ENCODE data around the gene ZPR1.

ZPR1 gene

DNA sequence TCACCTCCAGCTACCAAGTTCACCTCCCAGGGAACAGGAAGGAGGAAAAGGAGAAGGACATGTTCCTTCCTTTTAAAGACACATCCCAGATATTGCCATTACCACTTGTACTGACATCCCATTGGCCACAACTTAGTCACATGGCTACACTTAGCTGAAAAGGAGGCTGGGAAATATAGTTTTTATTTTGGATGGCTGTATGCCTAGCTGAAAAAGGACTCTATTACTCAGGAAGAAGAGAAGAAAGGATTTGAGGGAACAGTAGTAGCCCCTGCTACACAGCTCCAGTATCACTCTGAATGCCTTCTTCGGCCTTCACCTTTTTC, 5.9 kb upstream of the ZPR1 start:
- DNase-seq (ENCODE audit: low spot score in 2 of 2) (no peak), ATAC-seq (replicated peaks; ENCODE audit: extremely low read depth, poor library complexity, severe bottlenecking) (no peak)
- no peak overlapping the region for H3K4me3 Mint-ChIP-seq
- no peaks in the 10 kb centered on the region for H3K36me3 Mint-ChIP-seq (ENCODE audit: insufficient read depth)
- no peaks in the 10 kb centered on the region for H3K9me3 Mint-ChIP-seq
- no peaks in the 10 kb centered on the region for H3K27me3 Mint-ChIP-seq
- no peak overlapping the region for H3K27ac Mint-ChIP-seq (ENCODE audit: low read depth)
- H3K4me1 Mint-ChIP-seq, result peaks cover 6% of the 10 kb centered on the region

- no peak for DNase-seq (ENCODE audit: low spot score in 2 of 2)
- Mint-ChIP-seq H3K4me1 (peaks cover 12% of the 10 kb centered on the region), H3K27ac (ENCODE audit: low read depth) (no peak overlapping the region), H3K4me3 (no peak overlapping the region), H3K27me3 (no peaks in the 10 kb centered on the region), H3K9me3 (no peaks in the 10 kb centered on the region), H3K36me3 (ENCODE audit: insufficient read depth) (peaks cover under 1% of the 10 kb centered on the region)
- ATAC-seq (replicated peaks; ENCODE audit: extremely low read depth, poor library complexity, severe bottlenecking), result no peak
These were observed 5.3 kb upstream of the ZPR1 start for GRCh38 chr11:116792869-116793771.

- H3K27me3 Mint-ChIP-seq, result no peaks in the 10 kb centered on the region
These were observed 4.5 kb upstream of the ZPR1 start for GRCh38 chr11:116792144-116792868.

DNA sequence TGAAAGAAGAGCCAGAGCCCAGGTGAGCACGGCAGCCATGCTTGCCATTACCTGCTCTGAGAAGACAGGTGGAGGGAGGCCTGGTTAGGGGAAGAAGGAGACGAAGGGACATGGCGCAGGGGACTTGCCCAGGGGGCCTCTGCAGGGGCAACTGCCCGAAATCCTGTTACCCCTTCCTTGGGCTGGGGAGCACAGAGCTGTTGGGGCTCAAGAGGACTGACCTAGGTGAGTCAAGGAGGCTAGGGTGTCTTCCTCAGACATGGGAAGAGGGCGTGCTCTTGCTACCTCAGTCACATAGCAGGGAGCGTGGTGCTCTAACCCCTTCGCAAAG, 4.0 kb upstream of the ZPR1 start, which contains the start of gene APOA5:
Gene APOA5, minus strand, starts transcription at position 67 of the 331 bp plus-strand sequence. Its CDS starts 19 bp downstream, at position 48.
- H3K36me3 Mint-ChIP-seq (ENCODE audit: insufficient read depth), result peaks cover 7% of the 10 kb centered on the region
- ATAC-seq (replicated peaks; ENCODE audit: extremely low read depth, poor library complexity, severe bottlenecking) (no peak), DNase-seq (ENCODE audit: low spot score in 2 of 2) (no peak)
- peak within 1 kb of the TSS; percentile 34 for H3K4me3 Mint-ChIP-seq
- peaks cover 19% of the 10 kb centered on the region for H3K4me1 Mint-ChIP-seq
- H3K27me3 Mint-ChIP-seq, result no peaks in the 10 kb centered on the region
- H3K9me3 Mint-ChIP-seq, result no peaks in the 10 kb centered on the region
- H3K27ac Mint-ChIP-seq (ENCODE audit: low read depth), result no peak within 1 kb of the TSS

More at GRCh38 chr11:116792144-116792868, 4.5 kb upstream of the ZPR1 start:
- Mint-ChIP-seq H3K4me1 (peaks cover 13% of the 10 kb centered on the region), H3K36me3 (ENCODE audit: insufficient read depth) (peaks cover 5% of the 10 kb centered on the region), H3K4me3 (no peak overlapping the region), H3K27ac (ENCODE audit: low read depth) (no peak overlapping the region), H3K9me3 (no peaks in the 10 kb centered on the region)
- ATAC-seq (replicated peaks; ENCODE audit: extremely low read depth, poor library complexity, severe bottlenecking) (no peak), DNase-seq (ENCODE audit: low spot score in 2 of 2) (no peak)

DNA sequence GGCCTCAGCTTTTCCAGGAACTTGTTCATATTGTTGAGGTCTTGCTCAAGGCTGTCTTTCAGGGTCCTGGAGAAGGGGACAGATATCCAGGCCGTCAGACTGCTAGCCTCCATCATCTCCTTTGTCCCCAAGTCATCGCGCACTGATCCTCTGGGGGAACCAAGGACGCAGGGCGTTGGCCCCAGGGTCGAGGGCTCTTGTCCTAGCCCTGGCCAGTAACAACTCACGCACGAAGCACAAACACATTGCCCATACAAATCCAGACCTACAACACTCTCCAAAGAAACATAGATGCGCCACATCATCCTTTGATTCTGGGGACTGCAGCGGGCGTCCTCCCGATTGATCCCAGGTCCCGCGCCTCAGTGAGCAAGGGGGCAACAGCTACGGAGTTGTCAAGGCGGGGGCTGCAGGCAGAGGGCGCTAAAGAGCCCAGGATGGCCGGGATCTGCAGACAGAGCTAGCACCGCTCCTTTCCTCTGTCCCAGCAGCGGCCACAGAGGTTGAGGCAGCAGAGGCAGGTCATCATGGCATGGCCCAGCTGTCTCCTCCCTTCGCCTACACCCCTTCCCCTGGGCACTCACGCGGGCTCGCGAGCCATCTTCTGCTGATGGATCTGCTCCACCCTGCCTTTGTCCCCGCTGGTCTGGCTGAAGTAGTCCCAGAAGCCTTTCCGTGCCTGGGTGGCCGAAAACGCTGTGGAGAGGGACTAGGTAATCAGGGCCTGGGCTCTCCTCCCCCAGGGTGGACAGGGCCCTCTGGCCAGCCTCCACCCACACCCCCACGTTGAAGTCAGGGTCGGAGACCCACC, 3.4 kb upstream of the ZPR1 start:
- Mint-ChIP-seq H3K27me3 (no peaks in the 10 kb centered on the region), H3K27ac (ENCODE audit: low read depth) (no peak overlapping the region), H3K4me3 (peak overlapping the region; percentile 34), H3K36me3 (ENCODE audit: insufficient read depth) (peaks cover 7% of the 10 kb centered on the region), H3K9me3 (no peaks in the 10 kb centered on the region), H3K4me1 (peaks cover 24% of the 10 kb centered on the region)
- peak; percentile 34 for ATAC-seq (replicated peaks; ENCODE audit: extremely low read depth, poor library complexity, severe bottlenecking)
- peak; percentile 64 to 75 for DNase-seq (ENCODE audit: low spot score in 2 of 2)

DNA sequence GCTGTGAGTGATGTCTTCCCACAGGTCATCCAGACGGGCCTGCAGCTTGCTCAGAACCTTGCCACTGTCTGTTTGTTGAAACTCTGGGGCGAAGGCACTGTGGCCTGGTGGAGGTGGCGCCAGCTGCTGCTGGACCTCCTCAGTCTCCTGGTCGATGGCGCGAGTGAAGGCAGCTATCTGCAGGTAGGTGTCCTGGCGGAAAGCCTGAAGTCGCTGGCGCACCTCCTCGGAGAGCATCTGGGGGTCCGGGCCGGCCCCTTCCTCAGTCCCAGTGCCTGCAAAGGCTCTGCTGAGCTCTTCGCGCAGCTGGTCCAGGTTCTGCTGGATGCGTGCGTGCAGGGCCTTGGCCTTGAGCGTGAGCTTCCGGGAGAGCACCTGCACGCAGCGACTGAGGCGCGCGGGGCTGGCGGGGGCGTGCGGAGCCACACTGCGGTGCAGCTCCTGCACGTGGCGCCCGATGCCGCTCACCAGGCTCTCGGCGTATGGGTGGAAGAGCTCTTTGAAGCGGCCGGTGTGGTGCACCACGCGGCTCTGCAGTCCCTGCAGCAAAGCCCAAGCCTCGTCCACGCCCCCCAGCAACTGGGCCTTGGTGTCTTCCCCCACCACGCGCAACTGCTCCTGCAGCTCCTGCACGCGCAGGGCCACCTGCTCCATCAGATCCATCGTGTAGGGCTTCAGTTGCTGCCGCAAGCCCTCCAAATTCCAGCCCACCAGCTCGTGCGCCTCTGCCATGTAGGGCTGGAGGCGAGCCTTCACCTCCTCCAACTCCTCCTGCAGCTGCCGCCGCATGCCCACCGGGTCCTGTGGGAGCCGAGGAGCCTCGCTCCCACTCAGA, 2.6 kb upstream of the ZPR1 start:
- no peak overlapping the region for H3K27ac Mint-ChIP-seq (ENCODE audit: low read depth)
- no peaks in the 10 kb centered on the region for H3K27me3 Mint-ChIP-seq
- no peak for ATAC-seq (replicated peaks; ENCODE audit: extremely low read depth, poor library complexity, severe bottlenecking)
- no peak for DNase-seq (ENCODE audit: low spot score in 2 of 2)
- H3K9me3 Mint-ChIP-seq, result no peaks in the 10 kb centered on the region
- peaks cover 11% of the 10 kb centered on the region for H3K36me3 Mint-ChIP-seq (ENCODE audit: insufficient read depth)
- no peak overlapping the region for H3K4me3 Mint-ChIP-seq
- peaks cover 33% of the 10 kb centered on the region for H3K4me1 Mint-ChIP-seq

DNA sequence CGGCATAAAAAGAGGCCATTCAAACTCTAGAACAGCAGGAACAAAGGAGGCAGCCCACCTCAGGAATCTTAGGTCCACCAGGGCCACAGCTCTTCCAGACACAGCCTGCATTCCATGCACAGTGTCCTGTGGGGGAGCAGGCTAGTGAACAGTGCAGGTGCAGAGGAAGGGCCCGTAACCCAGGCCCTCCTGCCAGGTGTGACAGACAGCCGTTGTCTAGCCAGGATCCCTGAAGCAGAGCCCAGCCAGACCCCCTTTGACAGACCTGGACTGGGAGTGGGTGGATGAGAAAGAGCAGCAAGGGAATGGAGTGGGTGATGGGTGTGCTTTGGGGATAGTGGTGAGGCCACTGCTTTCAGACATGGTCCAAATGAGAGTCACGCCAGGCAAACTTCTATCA, 1.2 kb upstream of the ZPR1 start:
- Mint-ChIP-seq H3K4me1 (peaks cover 36% of the 10 kb centered on the region), H3K27ac (ENCODE audit: low read depth) (peak overlapping the region; percentile 93), H3K9me3 (no peaks in the 10 kb centered on the region), H3K4me3 (no peak overlapping the region), H3K27me3 (no peaks in the 10 kb centered on the region), H3K36me3 (ENCODE audit: insufficient read depth) (peaks cover 21% of the 10 kb centered on the region)
- no peak for DNase-seq (ENCODE audit: low spot score in 2 of 2)
- ATAC-seq (replicated peaks; ENCODE audit: extremely low read depth, poor library complexity, severe bottlenecking), result no peak

- Mint-ChIP-seq H3K4me3 (peak overlapping the region; percentile 78), H3K27me3 (no peaks in the 10 kb centered on the region), H3K27ac (ENCODE audit: low read depth) (peak overlapping the region; percentile 93), H3K4me1 (peaks cover 36% of the 10 kb centered on the region), H3K36me3 (ENCODE audit: insufficient read depth) (peaks cover 24% of the 10 kb centered on the region), H3K9me3 (no peaks in the 10 kb centered on the region)
- DNase-seq (ENCODE audit: low spot score in 2 of 2) (no peak), ATAC-seq (replicated peaks; ENCODE audit: extremely low read depth, poor library complexity, severe bottlenecking) (no peak)
These were observed 711 bp upstream of the ZPR1 start for GRCh38 chr11:116788534-116788933.

DNA sequence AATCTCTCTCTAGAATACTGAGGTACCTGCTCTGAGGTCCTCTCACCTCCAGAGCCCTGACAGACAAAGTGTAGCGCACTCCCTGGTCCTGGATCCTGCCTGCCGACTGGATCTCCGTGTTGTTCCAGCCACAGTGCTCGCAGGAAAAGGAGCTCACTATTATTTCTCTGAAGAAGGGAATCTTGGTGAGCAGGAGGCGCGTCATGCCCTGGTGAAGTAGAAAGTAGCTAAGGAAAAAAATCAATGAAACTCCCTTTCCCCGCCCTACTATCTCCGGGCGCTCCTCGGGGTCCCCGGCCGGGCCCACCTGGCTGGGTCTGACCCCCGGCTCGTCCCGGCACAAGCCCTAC, 412 bp downstream of the ZPR1 start:
- Mint-ChIP-seq H3K36me3 (ENCODE audit: insufficient read depth) (peaks cover 34% of the 10 kb centered on the region), H3K4me1 (peaks cover 47% of the 10 kb centered on the region)
- ATAC-seq (replicated peaks; ENCODE audit: extremely low read depth, poor library complexity, severe bottlenecking), result no peak

GRCh38 chr11:116786966-116787365, 857 bp downstream of the ZPR1 start:
- Mint-ChIP-seq H3K4me1 (peaks cover 51% of the 10 kb centered on the region), H3K36me3 (ENCODE audit: insufficient read depth) (peaks cover 37% of the 10 kb centered on the region)

More for the DNA sequence above, 412 bp downstream of the ZPR1 start:
- Mint-ChIP-seq H3K27me3 (no peaks in the 10 kb centered on the region), H3K27ac (ENCODE audit: low read depth) (peak overlapping the region; percentile 93), H3K4me3 (peak overlapping the region; percentile 78), H3K9me3 (no peaks in the 10 kb centered on the region)
- no peak for DNase-seq (ENCODE audit: low spot score in 2 of 2)

GRCh38 chr11:116786326-116786725, 1.5 kb downstream of the ZPR1 start:
- no peaks in the 10 kb centered on the region for H3K9me3 Mint-ChIP-seq
- H3K36me3 Mint-ChIP-seq (ENCODE audit: insufficient read depth), result peaks cover 43% of the 10 kb centered on the region
- H3K27ac Mint-ChIP-seq (ENCODE audit: low read depth), result no peak overlapping the region
- H3K4me1 Mint-ChIP-seq, result peaks cover 54% of the 10 kb centered on the region
- no peaks in the 10 kb centered on the region for H3K27me3 Mint-ChIP-seq
- no peak for ATAC-seq (replicated peaks; ENCODE audit: extremely low read depth, poor library complexity, severe bottlenecking)
- DNase-seq (ENCODE audit: low spot score in 2 of 2), result no peak
- H3K4me3 Mint-ChIP-seq, result peak overlapping the region; percentile 78

More at GRCh38 chr11:116786966-116787365, 857 bp downstream of the ZPR1 start:
- no peaks in the 10 kb centered on the region for H3K9me3 Mint-ChIP-seq
- H3K27ac Mint-ChIP-seq (ENCODE audit: low read depth), result peak overlapping the region; percentile 73
- no peaks in the 10 kb centered on the region for H3K27me3 Mint-ChIP-seq
- H3K4me3 Mint-ChIP-seq, result peak overlapping the region; percentile 78
- ATAC-seq (replicated peaks; ENCODE audit: extremely low read depth, poor library complexity, severe bottlenecking), result no peak
- no peak for DNase-seq (ENCODE audit: low spot score in 2 of 2)

DNA sequence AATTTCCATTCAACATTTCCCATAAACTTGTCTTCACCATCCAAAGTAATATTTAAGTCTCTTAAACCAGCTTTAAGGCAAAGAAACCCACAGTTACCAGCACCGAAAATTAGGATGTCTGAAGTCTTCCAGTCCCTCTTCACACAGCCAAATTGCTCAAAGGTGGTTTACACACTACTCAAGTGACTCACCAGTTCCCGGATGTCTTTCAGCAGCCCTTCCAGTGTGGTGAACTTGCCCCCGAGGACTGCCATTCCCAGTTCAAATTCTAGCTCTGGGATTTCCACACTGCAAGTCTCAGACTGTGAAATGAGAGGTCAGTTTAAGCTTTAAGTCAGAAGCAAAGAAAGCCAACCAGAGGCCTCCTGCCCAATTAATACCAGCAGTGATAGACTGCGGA, 5.1 kb downstream of the ZPR1 start:
- no peak overlapping the region for H3K4me3 Mint-ChIP-seq
- peak overlapping the region; percentile 16 for H3K27ac Mint-ChIP-seq (ENCODE audit: low read depth)
- H3K4me1 Mint-ChIP-seq, result peaks cover 46% of the 10 kb centered on the region
- H3K27me3 Mint-ChIP-seq, result no peaks in the 10 kb centered on the region
- DNase-seq (ENCODE audit: low spot score in 2 of 2), result no peak
- H3K36me3 Mint-ChIP-seq (ENCODE audit: insufficient read depth), result peaks cover 66% of the 10 kb centered on the region
- no peaks in the 10 kb centered on the region for H3K9me3 Mint-ChIP-seq
- no peak for ATAC-seq (replicated peaks; ENCODE audit: extremely low read depth, poor library complexity, severe bottlenecking)
